HG03103 (cell line): Measurements from ENCODE around the gene SENP2.
A peak's percentile ranks its signal among the peaks of the same experiment; 100 is the strongest.
"Not testable (repeated sequence)": the region's sequence is repeated elsewhere in the genome, so short reads cannot be mapped to it uniquely, and the experiment has no call there.

Experiments used
- ATAC-seq: cut with Tn5 transposase; IDR thresholded peaks from one replicate; pipeline ENCODE4 v1.9.1; 2021; ENCODE audit warnings: low read depth; ENCODE audit not compliant: unreplicated experiment

SENP2 gene

GRCh38 chr3:185646382-185647133, 60.5 kb downstream of the SENP2 start:
- no peak for ATAC-seq

- no peak for ATAC-seq
Observed at GRCh38 chr3:185647134-185647879, 61.2 kb downstream of the SENP2 start.

GRCh38 chr3:185647880-185648210, 61.8 kb downstream of the SENP2 start:
- no peak for ATAC-seq

- ATAC-seq, result no peak
Observed at GRCh38 chr3:185648396-185648795, 62.3 kb downstream of the SENP2 start.

- ATAC-seq, result no peak
Observed at GRCh38 chr3:185649414-185649813, 63.3 kb downstream of the SENP2 start.

GRCh38 chr3:185651971-185652370, 65.9 kb downstream of the SENP2 start:
- ATAC-seq, result no peak

- no peak for ATAC-seq
Observed at GRCh38 chr3:185653949-185654757, 68.1 kb downstream of the SENP2 start.

GRCh38 chr3:185654758-185655145, 68.7 kb downstream of the SENP2 start:
- no peak for ATAC-seq

- no peak for ATAC-seq
Observed at GRCh38 chr3:185655426-185656320, 69.6 kb downstream of the SENP2 start.

- no peak for ATAC-seq
Observed at GRCh38 chr3:185656321-185656840, 70.3 kb downstream of the SENP2 start.

GRCh38 chr3:185657211-185657610, 71.1 kb downstream of the SENP2 start:
- ATAC-seq, result no peak

- no peak for ATAC-seq
Observed at GRCh38 chr3:185657691-185658503, 71.8 kb downstream of the SENP2 start.

- no peak for ATAC-seq
Observed at GRCh38 chr3:185658504-185658912, 72.4 kb downstream of the SENP2 start.

GRCh38 chr3:185658943-185659342, 72.8 kb downstream of the SENP2 start:
- no peak for ATAC-seq

GRCh38 chr3:185659942-185660921, 74.1 kb downstream of the SENP2 start:
- peak; percentile 51 for ATAC-seq

- not testable (repeated sequence) for ATAC-seq
Observed at GRCh38 chr3:185661296-185661695, 75.2 kb downstream of the SENP2 start.

- no peak for ATAC-seq
Observed at GRCh38 chr3:185661772-185662171, 75.7 kb downstream of the SENP2 start.

GRCh38 chr3:185663929-185664328, 77.8 kb downstream of the SENP2 start:
- no peak for ATAC-seq
